CD14-positive monocyte (primary cell): Measurements from ENCODE around the gene PLEKHA7. TPM values are rescaled to one million over a fixed set of nuclear protein-coding genes. Genes with fewer than 3 reads are reported as not detected.

ENCODE experiments used
- DNase-seq, 3 donors: peaks; one replicate each; pipeline ENCODE4 v3.0.0-alpha.2; 2011 to 2022
- H2AFZ ChIP-seq: 2 replicates; pipeline ENCODE4 v1.6.0; 2012; ENCODE audit warnings: mild to moderate bottlenecking, low read depth, low read length, inconsistent platforms; ENCODE audit not compliant: insufficient read depth, poor library complexity, severe bottlenecking
- H3K27ac ChIP-seq, 2 donors: 1 replicate in 1 of 2; 2 replicates in 1 of 2; pipeline ENCODE4 v1.5.1; 2012 to 2013; ENCODE audit warnings: low read length in 2 of 2, control low read depth in 1 of 2, inconsistent platforms in 1 of 2, low read depth in 1 of 2, mild to moderate bottlenecking in 1 of 2
- H3K27me3 ChIP-seq, 2 donors: one replicate each; pipeline versions ENCODE4 v1.6.0 to v1.6.1; 2011 to 2013; ENCODE audit warnings: low read length in 2 of 2; ENCODE audit not compliant: control insufficient read depth in 2 of 2, insufficient read depth in 2 of 2
- H3K36me3 ChIP-seq, 2 donors: replicated peaks in 1 of 2; 1 replicate in 1 of 2; 2 replicates in 1 of 2; pipeline versions ENCODE4 v1.5.1 to v1.6.1; 2012 to 2013; ENCODE audit warnings: low read length in 2 of 2, control low read depth in 1 of 2, inconsistent platforms in 1 of 2, mild to moderate bottlenecking in 1 of 2; ENCODE audit not compliant: insufficient read depth in 2 of 2, control insufficient read depth in 1 of 2
- H3K4me1 ChIP-seq, 2 donors: 1 replicate in 1 of 2; 2 replicates in 1 of 2; pipeline versions ENCODE4 v1.5.1 to v1.6.1; 2012 to 2013; ENCODE audit warnings: low read length in 2 of 2, control low read depth in 1 of 2, inconsistent platforms in 1 of 2, mild to moderate bottlenecking in 1 of 2, moderate library complexity in 1 of 2; ENCODE audit not compliant: insufficient read depth in 2 of 2, control insufficient read depth in 1 of 2
- H3K4me2 ChIP-seq: replicated peaks from 2 replicates; pipeline ENCODE3; 2012; ENCODE audit warnings: low read length, moderate library complexity, mild to moderate bottlenecking; ENCODE audit not compliant: poor library complexity, severe bottlenecking; ENCODE audit errors: extremely low read depth
- H3K4me3 ChIP-seq, 3 experiments: fragments of 200-600 bp in 1 of 3; sonication (generic) in 1 of 3; replicated peaks in 1 of 3; 1 replicate in 2 of 3; 2 replicates in 1 of 3; pipeline ENCODE4 v1.5.1; 2011 to 2013; ENCODE audit warnings: low read length in 3 of 3, mild to moderate bottlenecking in 3 of 3, control low read depth in 2 of 3, low read depth in 2 of 3, inconsistent platforms in 1 of 3, moderate library complexity in 1 of 3
- H3K79me2 ChIP-seq: 2 replicates; pipeline ENCODE4 v1.6.0; 2012; ENCODE audit warnings: mild to moderate bottlenecking, control low read depth, inconsistent platforms, low read length, moderate library complexity; ENCODE audit not compliant: insufficient read depth
- H3K9ac ChIP-seq: 2 replicates; pipeline ENCODE4 v1.6.0; 2017; ENCODE audit warnings: low read length, mild to moderate bottlenecking; ENCODE audit not compliant: insufficient read depth, poor library complexity, severe bottlenecking
- H3K9me3 ChIP-seq, 2 donors: replicated peaks in 1 of 2; 1 replicate in 1 of 2; 2 replicates in 1 of 2; pipeline versions ENCODE4 v1.5.1 to v1.6.1; 2012 to 2013; ENCODE audit warnings: low read length in 2 of 2, control low read depth in 1 of 2; ENCODE audit not compliant: control insufficient read depth in 1 of 2, insufficient read depth in 1 of 2
- H4K20me1 ChIP-seq: 2 replicates; pipeline ENCODE4 v1.6.0; 2012; ENCODE audit warnings: mild to moderate bottlenecking, low read length, control low read depth, moderate library complexity; ENCODE audit not compliant: insufficient read depth
- H3K27ac Mint-ChIP-seq, 7 donors: one replicate each; pipeline ENCODE4 v1.8.0; 2020; ENCODE audit warnings: mild to moderate bottlenecking in 7 of 7, mixed read lengths in 7 of 7, moderate library complexity in 6 of 7, inconsistent platforms in 2 of 7
- H3K27me3 Mint-ChIP-seq, 3 donors: one replicate each; pipeline ENCODE4 v1.8.0; 2021 to 2022; ENCODE audit warnings: low read depth in 3 of 3, mild to moderate bottlenecking in 3 of 3, mixed read lengths in 3 of 3, moderate library complexity in 3 of 3, inconsistent platforms in 1 of 3
- H3K36me3 Mint-ChIP-seq, 2 donors: one replicate each; pipeline ENCODE4 v1.8.0; 2020; ENCODE audit warnings: mixed read lengths in 2 of 2, inconsistent platforms in 1 of 2, mild to moderate bottlenecking in 1 of 2
- H3K4me1 Mint-ChIP-seq: one replicate; pipeline ENCODE4 v1.8.0; 2020; ENCODE audit warnings: mild to moderate bottlenecking, mixed read lengths
- H3K4me3 Mint-ChIP-seq, 2 donors: one replicate each; pipeline ENCODE4 v1.8.0; 2020; ENCODE audit warnings: mild to moderate bottlenecking in 2 of 2, mixed read lengths in 2 of 2, moderate library complexity in 1 of 2
- H3K9me3 Mint-ChIP-seq, 7 donors: one replicate each; pipeline ENCODE4 v1.8.0; 2020 to 2022; ENCODE audit warnings: mixed read lengths in 7 of 7, mild to moderate bottlenecking in 6 of 7, moderate library complexity in 6 of 7, inconsistent platforms in 2 of 7
- WGBS: methylation state at CpG from one replicate; pipeline ENCODE4 v1.1.5; 2013; ENCODE audit warnings: missing lambda C conversion rate; ENCODE audit not compliant: insufficient coverage; 5-methylcytosine and 5-hydroxymethylcytosine counted together
- intact Hi-C, 2 donors: fragments of 100-400 bp; cut with micrococcal nuclease; formaldehyde crosslinking; loops; one replicate each; pipeline versions ENCODE4 v1.15.0 to v1.15.1; 2023
- polyA plus RNA-seq, 3 donors: library from polyadenylated mRNA; depleted of rRNA in 1 of 3; unstranded in 2 of 3; stranded (reverse) in 1 of 3; fragments of 300-500 nt in 2 of 3; fragments of >200 nt in 1 of 3; fragmentation: Illumina TruSeq in 2 of 3; gene quantifications; 1 replicate in 2 of 3; 2 replicates in 1 of 3; pipeline ENCODE4 v1.2.3, GENCODE V29; 2012 to 2021
- TF ChIP-seq, protein P1 (sequence below): fragments of 200-600 bp; IDR thresholded peaks from one replicate; pipeline ENCODE4 v1.8.0; 2022; ENCODE audit warnings: antibody characterized with exemption, mild to moderate bottlenecking

The PLEKHA7 gene
- polyA plus RNA-seq, 3 donors, result 0.05 to 0.92 (median 0.22) TPM

DNA sequence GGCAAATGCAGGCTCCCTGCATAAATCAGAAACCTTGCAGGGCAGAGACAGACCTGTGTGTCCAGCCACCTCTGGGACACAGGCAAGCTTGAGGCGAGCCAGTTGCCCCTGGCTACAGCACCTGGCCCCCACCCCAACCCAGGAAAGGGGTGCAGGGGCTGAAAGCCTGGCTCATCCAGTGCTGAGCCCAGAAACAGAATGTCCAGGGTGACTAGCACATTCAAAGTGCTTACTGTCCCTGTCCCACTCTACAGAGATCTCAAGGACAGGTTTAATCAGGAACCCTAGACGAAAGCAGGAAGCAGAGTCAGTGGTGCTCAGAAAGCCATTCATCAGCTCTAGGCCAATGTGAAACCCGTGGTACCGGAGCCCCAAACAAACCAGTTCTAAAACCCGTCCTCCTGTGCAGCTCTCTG is 31.9 kb downstream of the PLEKHA7 start:
- Histone ChIP-seq H3K36me3 (no peaks in the 10 kb centered on the region), H3K4me1 (peaks cover 0 to 10% of the 10 kb centered on the region in 2 donors), H2AFZ (no peak overlapping the region), H3K4me3 (no peak overlapping the region), H4K20me1 (no peaks in the 10 kb centered on the region), H3K27ac (no peak overlapping the region), H3K9ac (no peak overlapping the region), H3K79me2 (no peaks in the 10 kb centered on the region), H3K4me2 (no peak overlapping the region), H3K27me3 (no peaks in the 10 kb centered on the region), H3K9me3 (no peaks in the 10 kb centered on the region)
- 87% methylated on average over 4 of the region's 5 CpGs for WGBS
- Mint-ChIP-seq H3K27me3 (peaks cover 0 to 1% (median 0%) of the 10 kb centered on the region in 3 donors), H3K9me3 (no peaks in the 10 kb centered on the region), H3K27ac (no peak overlapping the region), H3K4me3 (no peak overlapping the region), H3K36me3 (no peaks in the 10 kb centered on the region), H3K4me1 (peaks cover 9% of the 10 kb centered on the region)
- intact Hi-C loops, result no loop called here
- DNase-seq, result no peak
- TF ChIP-seq, protein P1, sequence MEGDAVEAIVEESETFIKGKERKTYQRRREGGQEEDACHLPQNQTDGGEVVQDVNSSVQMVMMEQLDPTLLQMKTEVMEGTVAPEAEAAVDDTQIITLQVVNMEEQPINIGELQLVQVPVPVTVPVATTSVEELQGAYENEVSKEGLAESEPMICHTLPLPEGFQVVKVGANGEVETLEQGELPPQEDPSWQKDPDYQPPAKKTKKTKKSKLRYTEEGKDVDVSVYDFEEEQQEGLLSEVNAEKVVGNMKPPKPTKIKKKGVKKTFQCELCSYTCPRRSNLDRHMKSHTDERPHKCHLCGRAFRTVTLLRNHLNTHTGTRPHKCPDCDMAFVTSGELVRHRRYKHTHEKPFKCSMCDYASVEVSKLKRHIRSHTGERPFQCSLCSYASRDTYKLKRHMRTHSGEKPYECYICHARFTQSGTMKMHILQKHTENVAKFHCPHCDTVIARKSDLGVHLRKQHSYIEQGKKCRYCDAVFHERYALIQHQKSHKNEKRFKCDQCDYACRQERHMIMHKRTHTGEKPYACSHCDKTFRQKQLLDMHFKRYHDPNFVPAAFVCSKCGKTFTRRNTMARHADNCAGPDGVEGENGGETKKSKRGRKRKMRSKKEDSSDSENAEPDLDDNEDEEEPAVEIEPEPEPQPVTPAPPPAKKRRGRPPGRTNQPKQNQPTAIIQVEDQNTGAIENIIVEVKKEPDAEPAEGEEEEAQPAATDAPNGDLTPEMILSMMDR, result no peak

DNA sequence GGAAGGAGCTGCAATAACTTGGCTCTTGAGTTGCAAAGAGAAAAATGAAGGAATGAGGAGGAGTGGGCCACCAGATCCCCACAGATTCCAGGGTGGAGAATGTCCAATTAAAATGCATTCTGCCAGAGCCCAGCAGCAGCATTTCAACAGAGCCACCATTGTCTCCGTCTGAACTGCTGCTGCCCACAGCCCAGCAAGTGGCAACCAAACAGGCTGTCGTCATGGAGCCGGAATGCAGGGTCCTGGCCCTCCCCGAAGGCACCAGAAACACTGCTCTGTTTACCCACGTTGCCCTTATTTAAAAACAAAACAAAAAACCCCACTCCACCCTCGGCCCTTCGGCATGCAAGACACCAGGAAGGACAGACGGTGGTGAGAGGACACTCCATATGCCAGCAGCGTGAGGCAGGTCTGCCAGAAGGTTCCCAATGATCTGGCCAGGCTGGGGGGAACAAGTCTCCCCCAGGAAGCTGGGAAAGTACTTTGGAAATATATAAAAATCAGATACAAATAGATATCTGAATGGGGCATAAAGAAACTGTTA is 32.5 kb downstream of the PLEKHA7 start:
- Histone ChIP-seq H3K4me2 (no peak overlapping the region), H3K9ac (no peak overlapping the region), H3K9me3 (no peaks in the 10 kb centered on the region), H3K36me3 (no peaks in the 10 kb centered on the region), H3K27ac (no peak overlapping the region), H3K27me3 (no peaks in the 10 kb centered on the region), H2AFZ (no peak overlapping the region), H3K4me3 (no peak overlapping the region), H4K20me1 (no peaks in the 10 kb centered on the region), H3K4me1 (peaks cover 0 to 6% of the 10 kb centered on the region in 2 donors), H3K79me2 (no peaks in the 10 kb centered on the region)
- Mint-ChIP-seq H3K36me3 (no peaks in the 10 kb centered on the region), H3K27ac (no peak overlapping the region), H3K9me3 (no peaks in the 10 kb centered on the region), H3K27me3 (peaks cover 0 to 1% (median 0%) of the 10 kb centered on the region in 3 donors), H3K4me3 (no peak overlapping the region), H3K4me1 (peaks cover 8% of the 10 kb centered on the region)
- intact Hi-C loops, result no loop called here
- DNase-seq, result no peak
- TF ChIP-seq, protein P1, result no peak
- WGBS, result 91% methylated on average over 4 of the region's 9 CpGs
